HG02588 (cell line): ENCODE data around the gene PFAS.

Experiments used
- ATAC-seq: cut with Tn5 transposase; IDR thresholded peaks from one replicate; pipeline ENCODE4 v1.9.1; 2021; ENCODE audit warnings: mild to moderate bottlenecking, moderate library complexity; ENCODE audit not compliant: unreplicated experiment

The PFAS gene

DNA sequence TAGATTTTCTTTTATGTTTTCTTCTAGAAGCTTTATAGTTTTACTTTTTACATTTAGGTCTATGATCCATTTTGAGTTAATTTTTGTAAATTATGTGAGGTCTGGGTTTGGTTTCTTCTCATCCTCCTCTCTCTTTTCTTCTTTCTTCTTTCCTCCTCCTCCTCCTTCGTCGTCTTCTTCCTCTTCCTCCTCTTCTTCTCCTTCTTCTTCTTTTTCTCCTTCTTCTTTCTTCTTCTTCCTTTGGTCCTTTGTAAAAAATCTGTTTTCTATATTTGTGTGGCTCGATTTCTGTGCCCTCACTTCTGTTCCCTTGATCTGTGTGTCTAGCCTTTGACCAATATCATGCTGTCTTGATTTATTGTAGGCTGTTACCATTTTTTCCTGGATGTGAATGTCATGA lies 51.1 kb downstream of the PFAS start:
- ATAC-seq = no peak

DNA sequence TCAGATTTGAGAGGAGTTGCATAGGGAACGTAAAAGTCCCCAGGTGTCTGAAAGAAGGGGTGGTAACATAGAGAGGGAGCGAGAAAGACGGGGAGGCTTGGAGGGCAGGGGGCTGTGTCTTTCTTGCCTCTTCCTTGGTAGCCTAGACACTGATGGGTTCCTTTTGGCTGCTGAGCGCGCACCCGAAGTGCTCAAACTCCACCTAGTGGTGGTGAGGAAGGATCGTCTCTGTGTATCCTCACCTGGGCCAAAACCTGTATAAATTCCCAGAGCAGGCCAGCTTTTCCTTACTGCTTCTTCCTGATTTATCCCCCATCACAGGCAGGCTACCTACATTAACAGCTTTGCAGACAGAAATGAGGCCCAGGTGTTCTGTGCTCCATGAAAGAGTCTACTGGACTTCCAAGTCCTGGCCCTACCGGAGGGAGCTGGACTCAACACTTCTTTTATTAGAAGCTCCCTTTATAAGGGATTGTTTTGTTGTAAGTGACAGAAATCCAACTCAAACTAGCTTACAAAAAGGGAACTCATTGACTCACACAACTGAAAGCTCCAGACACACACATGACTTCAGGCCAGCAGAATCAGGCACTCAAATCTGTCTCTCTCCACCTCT lies 51.6 kb downstream of the PFAS start:
- ATAC-seq = no peak

DNA sequence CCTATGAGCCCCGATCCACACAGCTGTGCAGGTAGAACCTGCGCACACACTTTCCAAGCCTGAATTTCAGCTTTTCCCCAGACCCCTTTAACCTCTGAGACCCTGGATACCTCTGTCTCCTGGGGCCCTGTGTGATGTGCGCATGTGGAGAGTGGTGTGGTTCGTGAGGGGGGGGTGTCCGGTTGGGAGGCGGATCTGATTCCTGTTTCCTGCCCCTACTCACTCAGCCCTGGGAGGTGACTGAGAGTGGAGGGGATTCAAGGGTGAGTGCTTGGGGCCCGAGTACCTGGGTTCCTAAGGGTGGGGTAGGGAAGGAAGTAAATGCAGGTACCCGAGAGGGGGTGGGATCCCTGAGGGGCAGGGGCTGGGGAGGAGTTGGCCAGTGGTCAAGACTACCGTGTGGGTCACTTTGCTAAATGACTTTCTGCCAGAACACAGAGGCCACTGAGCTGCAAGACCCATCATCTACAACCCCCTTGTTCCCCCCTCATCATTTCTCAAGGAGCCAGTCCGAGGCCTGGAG lies 61.6 kb downstream of the PFAS start:
- ATAC-seq = no peak

DNA sequence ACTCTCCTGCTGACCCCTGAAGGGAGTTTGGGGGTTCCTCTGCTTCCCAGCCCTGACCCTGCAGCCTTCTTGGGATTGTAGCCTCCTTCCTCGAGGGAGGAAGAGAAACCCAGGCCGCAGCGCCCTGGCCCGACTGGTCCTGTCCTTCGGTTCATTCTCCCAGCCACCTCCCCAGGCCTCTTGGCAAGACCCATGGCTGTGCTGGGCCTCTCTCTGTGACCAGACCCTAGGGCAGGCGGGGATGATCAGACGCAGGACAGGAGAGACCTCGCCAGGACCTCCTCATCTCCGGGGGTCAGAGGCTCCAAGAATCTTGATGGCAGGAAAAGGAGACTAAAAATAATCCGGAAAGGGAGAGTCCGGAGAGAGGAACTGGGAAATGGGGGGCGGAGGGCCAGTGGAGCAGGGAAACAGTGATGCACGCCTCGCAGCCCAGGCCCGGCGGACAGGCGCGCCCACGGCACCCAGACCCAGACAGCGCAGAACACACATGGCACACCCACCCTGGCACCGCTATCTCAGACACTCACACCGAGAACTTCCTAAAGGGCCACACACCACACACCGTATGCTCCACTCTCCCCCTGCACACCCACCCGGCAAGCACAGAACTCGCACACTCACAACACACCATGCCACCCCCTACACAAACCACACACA lies 62.2 kb downstream of the PFAS start:
- no peak for ATAC-seq

DNA sequence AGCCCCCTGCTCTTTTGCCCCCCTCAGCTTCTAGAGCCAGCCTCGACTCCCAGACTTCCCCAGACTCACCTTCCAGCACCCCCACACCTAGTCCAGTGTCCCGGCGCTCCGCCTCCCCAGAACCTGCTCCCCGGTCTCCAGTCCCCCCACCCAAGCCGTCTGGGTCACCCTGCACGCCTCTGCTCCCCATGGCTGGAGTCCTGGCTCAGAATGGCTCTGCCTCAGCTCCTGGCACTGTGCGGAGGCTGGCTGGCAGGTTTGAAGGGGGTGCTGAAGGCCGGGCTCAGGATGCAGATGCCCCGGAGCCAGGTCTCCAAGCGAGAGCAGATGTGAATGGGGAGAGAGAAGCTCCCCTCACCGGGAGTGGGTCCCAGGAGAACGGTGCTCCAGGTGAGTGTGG lies 63.2 kb downstream of the PFAS start:
- ATAC-seq = no peak

DNA sequence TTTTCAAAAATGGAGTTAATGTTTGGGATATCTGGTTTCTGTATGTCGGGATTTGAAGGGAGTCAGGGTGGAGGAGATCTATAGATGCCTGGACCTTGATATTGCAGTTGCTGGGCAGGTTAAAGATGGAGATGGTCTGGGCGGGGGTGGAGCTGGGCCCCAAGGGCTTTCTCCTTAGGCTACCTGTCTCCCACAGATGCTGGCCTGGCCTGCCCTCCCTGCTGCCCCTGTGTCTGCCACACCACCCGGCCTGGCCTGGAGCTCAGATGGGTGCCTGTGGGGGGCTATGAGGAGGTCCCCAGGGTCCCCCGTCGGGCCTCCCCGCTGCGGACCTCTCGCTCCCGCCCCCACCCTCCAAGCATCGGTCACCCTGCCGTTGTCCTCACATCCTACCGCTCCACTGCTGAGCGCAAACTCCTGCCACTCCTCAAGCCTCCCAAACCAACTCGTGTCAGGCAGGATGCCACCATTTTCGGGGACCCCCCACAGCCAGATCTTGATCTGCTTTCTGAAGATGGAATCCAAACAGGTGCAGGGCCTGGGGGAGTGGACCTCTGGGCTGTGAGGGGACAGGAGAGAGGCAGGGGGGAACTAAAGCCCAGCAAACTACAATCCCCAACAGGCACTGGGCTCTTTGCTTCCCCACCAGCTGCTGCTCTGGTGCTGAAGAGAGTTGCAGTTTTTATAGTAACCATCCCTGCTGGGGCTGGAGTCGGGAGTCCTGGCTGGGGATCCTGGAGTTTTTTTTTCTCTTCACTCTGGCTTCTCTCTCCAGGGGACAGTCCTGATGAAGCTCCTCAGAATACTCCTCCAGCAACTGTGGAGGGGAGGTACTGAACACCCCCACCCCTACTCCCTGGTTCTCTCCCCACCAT lies 63.9 kb downstream of the PFAS start:
- ATAC-seq = no peak

DNA sequence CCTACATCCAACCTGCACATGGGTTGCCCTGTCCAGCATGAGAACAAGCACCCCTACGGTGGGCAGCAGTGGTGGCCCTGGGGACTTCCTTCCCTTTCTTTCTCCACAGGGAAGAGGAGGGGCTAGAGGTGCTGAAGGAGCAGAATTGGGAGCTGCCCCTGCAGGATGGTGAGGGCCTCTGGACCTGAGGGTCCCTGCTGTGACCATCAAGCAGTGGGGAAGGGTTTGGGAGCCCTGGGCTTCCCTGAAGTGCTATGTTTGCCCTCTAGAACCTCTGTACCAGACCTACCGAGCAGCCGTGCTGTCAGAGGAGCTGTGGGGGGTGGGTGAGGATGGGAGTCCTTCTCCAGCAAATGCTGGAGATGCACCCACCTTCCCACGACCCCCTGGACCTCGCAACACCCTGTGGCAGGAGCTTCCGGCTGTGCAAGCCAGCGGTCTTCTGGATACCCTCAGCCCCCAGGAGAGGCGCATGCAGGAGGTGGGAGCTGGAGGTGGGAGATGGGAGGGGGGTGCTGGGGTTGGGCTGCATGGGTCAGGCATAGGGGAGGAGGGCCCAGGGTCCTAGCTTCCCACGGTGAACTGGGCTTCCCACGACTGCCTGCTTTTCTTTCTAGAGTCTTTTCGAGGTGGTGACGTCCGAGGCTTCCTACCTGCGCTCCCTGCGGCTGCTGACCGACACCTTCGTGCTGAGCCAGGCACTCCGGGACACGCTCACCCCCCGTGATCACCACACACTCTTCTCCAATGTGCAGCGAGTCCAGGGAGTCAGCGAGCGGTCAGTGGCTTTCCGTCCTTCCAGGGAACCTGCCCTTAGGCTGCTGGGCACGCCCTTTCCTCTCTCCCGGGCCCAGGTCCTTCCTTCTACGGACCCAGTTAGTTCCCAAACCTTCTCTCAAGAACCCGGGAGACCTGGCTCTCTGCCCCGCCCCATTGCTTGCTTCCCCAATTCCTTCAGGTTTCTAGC lies 66.0 kb downstream of the PFAS start:
- no peak for ATAC-seq

DNA sequence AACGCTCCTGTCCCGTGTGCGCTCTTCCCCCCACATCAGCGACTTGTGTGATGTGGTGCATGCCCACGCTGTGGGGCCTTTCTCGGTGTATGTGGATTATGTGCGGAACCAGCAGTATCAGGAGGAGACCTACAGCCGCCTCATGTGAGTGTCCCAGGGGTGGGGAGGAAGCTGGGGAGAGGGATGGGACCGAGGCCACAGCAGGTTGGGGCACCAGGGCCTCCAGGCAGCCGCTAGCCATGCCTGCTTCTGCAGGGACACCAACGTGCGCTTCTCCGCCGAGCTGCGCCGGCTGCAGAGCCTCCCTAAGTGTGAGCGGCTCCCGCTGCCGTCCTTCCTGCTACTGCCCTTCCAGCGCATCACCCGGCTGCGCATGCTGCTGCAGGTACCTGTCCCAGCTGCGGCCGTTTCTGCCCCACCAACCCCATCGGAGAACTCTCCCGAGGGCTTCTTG lies 66.7 kb downstream of the PFAS start:
- no peak for ATAC-seq

DNA sequence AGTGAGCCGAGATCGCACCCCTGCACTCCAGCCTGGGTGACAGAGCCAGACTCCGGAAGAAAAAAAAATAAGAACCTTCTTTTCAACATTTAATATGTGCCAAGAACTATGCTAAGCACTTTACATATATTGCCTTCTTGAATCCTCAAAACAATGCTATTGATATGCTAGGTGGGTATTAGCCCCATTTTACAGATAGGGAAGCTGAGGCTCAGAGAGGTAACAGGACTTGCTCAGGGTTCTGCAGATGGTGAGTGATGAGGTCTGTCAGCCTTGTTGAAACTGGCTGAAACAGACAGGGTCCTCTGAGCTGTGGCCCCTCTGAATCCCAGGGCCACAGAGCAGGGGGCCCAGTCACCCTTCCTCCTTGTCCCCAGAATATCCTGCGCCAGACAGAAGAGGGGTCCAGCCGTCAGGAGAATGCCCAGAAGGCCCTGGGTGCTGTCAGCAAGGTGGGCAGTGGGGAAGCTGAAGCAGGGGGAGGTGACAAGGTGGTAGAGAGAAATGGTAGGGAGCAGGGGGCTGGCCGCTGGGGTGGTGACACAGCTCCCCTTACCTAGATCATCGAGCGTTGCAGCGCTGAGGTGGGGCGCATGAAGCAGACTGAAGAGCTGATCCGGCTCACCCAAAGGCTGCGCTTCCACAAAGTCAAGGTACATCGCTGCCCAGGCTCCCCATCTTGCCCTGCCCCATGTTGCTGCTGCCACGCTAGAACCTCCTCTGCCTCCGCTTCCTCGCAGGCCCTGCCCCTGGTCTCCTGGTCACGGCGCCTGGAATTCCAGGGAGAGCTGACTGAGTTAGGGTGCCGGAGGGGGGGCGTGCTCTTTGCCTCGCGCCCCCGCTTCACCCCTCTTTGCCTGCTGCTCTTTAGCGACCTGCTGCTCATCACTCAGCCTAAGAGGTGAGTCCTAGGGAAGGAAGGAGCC lies 69.2 kb downstream of the PFAS start:
- no peak for ATAC-seq
